SKM-1 treated with dmso at 0.1 percent for 144 hours (cell line): Measurements from ENCODE around the gene TMC3.

Experiments used
- DNase-seq: peaks from one replicate; lab custom pipeline; 2025; ENCODE audit not compliant: unreplicated experiment; lab: John Stamatoyannopoulos, UW

TMC3 gene

GRCh38 chr15:81385721-81386076 is 11.7 kb upstream of the TMC3 start:
- no peak for DNase-seq

- DNase-seq: no peak
These were observed 11.1 kb upstream of the TMC3 start for GRCh38 chr15:81384891-81385720.

GRCh38 chr15:81381720-81382119 is 7.7 kb upstream of the TMC3 start:
- no peak for DNase-seq

GRCh38 chr15:81380668-81381067 is 6.7 kb upstream of the TMC3 start:
- no peak for DNase-seq

GRCh38 chr15:81380203-81380602 is 6.2 kb upstream of the TMC3 start:
- no peak for DNase-seq

GRCh38 chr15:81379269-81379668 is 5.3 kb upstream of the TMC3 start:
- no peak for DNase-seq

- DNase-seq: no peak
These were observed 4.4 kb upstream of the TMC3 start for GRCh38 chr15:81378443-81378842.

- DNase-seq: no peak
These were observed 3.9 kb upstream of the TMC3 start for GRCh38 chr15:81377871-81378270.

GRCh38 chr15:81376231-81376630 is 2.2 kb upstream of the TMC3 start:
- no peak for DNase-seq

GRCh38 chr15:81375461-81375860 is 1.4 kb upstream of the TMC3 start:
- no peak for DNase-seq

- no peak for DNase-seq
These were observed 837 bp downstream of the TMC3 start for GRCh38 chr15:81373176-81373575.

GRCh38 chr15:81372575-81372974 is 1.4 kb downstream of the TMC3 start:
- DNase-seq: no peak

- no peak for DNase-seq
These were observed 10.1 kb downstream of the TMC3 start for GRCh38 chr15:81363718-81364500.

GRCh38 chr15:81363276-81363675 is 10.7 kb downstream of the TMC3 start:
- no peak for DNase-seq

- no peak for DNase-seq
These were observed 11.2 kb downstream of the TMC3 start for GRCh38 chr15:81362790-81363189.

- DNase-seq: no peak
These were observed 12.1 kb downstream of the TMC3 start for GRCh38 chr15:81361891-81362290.

- DNase-seq: no peak
These were observed 13.5 kb downstream of the TMC3 start for GRCh38 chr15:81360491-81360890.

- DNase-seq: no peak
These were observed 15.8 kb downstream of the TMC3 start for GRCh38 chr15:81358248-81358647.

- DNase-seq: no peak
These were observed 16.8 kb downstream of the TMC3 start for GRCh38 chr15:81357180-81357686.

- DNase-seq: no peak
These were observed 17.8 kb downstream of the TMC3 start for GRCh38 chr15:81356252-81356651.

GRCh38 chr15:81351651-81352050 is 22.4 kb downstream of the TMC3 start:
- DNase-seq: no peak

GRCh38 chr15:81349271-81349670 is 24.7 kb downstream of the TMC3 start:
- DNase-seq: no peak
